H1 (cell line): ENCODE measurements around the gene ARID4B. TPM values are rescaled to one million over a fixed set of nuclear protein-coding genes. Genes with fewer than 3 reads are reported as not detected.

Source experiments
- CTCF ChIA-PET: fragments of 300-600 bp; sonication (Branson Sonifier 250); formaldehyde crosslinking; loops from one replicate; lab custom pipeline; 2021; ENCODE audit not compliant: partially characterized antibody; lab: Charles Lee
- POLR2A ChIA-PET: fragments of 300-600 bp; sonication (Branson Sonifier 250); formaldehyde crosslinking; loops from one replicate; lab custom pipeline; 2021; ENCODE audit warnings: inconsistent platforms; ENCODE audit not compliant: partially characterized antibody; lab: Charles Lee
- DNase-seq, 2 experiments: peaks; one replicate each; pipeline versions ENCODE4 v3.0.0 to v3.0.0-alpha.2; 2010 to 2022; ENCODE audit warnings: low spot score in 2 of 2, low read depth in 1 of 2, mixed read lengths in 1 of 2
- FAIRE-seq: peaks from 2 replicates; lab custom pipeline; 2011; peaks lifted over from hg19 to GRCh38; lab: Jason Lieb, UNC
- H2AFZ ChIP-seq: 2 replicates; pipeline ENCODE4 v1.8.1; 2012; ENCODE audit warnings: low read length, inconsistent platforms
- H2AK5ac ChIP-seq: 2 replicates; pipeline ENCODE4 v1.6.1; 2013; ENCODE audit warnings: low read depth, low read length
- H2BK120ac ChIP-seq: replicated peaks from 2 replicates; pipeline ENCODE3; 2013; ENCODE audit warnings: low read depth, low read length, inconsistent platforms
- H2BK12ac ChIP-seq: 2 replicates; pipeline ENCODE4 v1.6.1; 2013; ENCODE audit warnings: low read depth, low read length
- H2BK15ac ChIP-seq: 2 replicates; pipeline ENCODE4 v1.6.1; 2013; ENCODE audit warnings: low read length
- H2BK20ac ChIP-seq: 2 replicates; pipeline ENCODE4 v1.6.1; 2013; ENCODE audit warnings: low read length
- H2BK5ac ChIP-seq: 2 replicates; pipeline ENCODE4 v1.6.1; 2013; ENCODE audit warnings: low read depth, low read length
- H3K14ac ChIP-seq: 2 replicates; pipeline ENCODE4 v1.6.1; 2013; ENCODE audit warnings: inconsistent platforms; ENCODE audit not compliant: insufficient read length
- H3K18ac ChIP-seq: 2 replicates; pipeline ENCODE4 v1.6.1; 2013; ENCODE audit warnings: low read length; ENCODE audit errors: extremely low read depth
- H3K23ac ChIP-seq: 2 replicates; pipeline ENCODE4 v1.6.1; 2013; ENCODE audit warnings: inconsistent platforms; ENCODE audit not compliant: insufficient read length
- H3K23me2 ChIP-seq: 2 replicates; pipeline ENCODE4 v1.6.1; 2013; ENCODE audit warnings: low read depth, low read length
- H3K27ac ChIP-seq: 2 replicates; pipeline ENCODE4 v1.6.1; 2011; ENCODE audit warnings: low read depth, low read length, inconsistent platforms
- H3K27me3 ChIP-seq, 4 experiments: replicated peaks in 1 of 4; 1 replicate in 1 of 4; 2 replicates in 3 of 4; pipeline versions ENCODE4 v1.6.1 to v1.8.1; 2011 to 2013; ENCODE audit warnings: low read length in 3 of 4, mild to moderate bottlenecking in 3 of 4, inconsistent platforms in 2 of 4, mixed read lengths in 2 of 4, moderate library complexity in 1 of 4; ENCODE audit not compliant: control insufficient read depth in 3 of 4, insufficient read depth in 3 of 4; ENCODE audit errors: extremely low read depth in 1 of 4
- H3K36me3 ChIP-seq, 4 experiments: 2 replicates each; pipeline versions ENCODE4 v1.6.1 to v1.8.1; 2011 to 2013; ENCODE audit warnings: mild to moderate bottlenecking in 4 of 4, low read length in 3 of 4, moderate library complexity in 2 of 4, control low read depth in 1 of 4, inconsistent platforms in 1 of 4; ENCODE audit not compliant: insufficient read depth in 4 of 4, control insufficient read depth in 2 of 4
- H3K4ac ChIP-seq: replicated peaks from 2 replicates; pipeline ENCODE3; 2013; ENCODE audit warnings: low read length, low read depth, mixed read lengths, inconsistent platforms; ENCODE audit not compliant: insufficient read length
- H3K4me1 ChIP-seq, 4 experiments: replicated peaks in 1 of 4; 1 replicate in 1 of 4; 2 replicates in 3 of 4; pipeline versions ENCODE4 v1.6.1 to v1.8.1; 2011 to 2013; ENCODE audit warnings: low read length in 3 of 4, inconsistent platforms in 2 of 4, mixed read lengths in 1 of 4; ENCODE audit not compliant: insufficient read depth in 4 of 4, control insufficient read depth in 3 of 4
- H3K4me2 ChIP-seq, 2 experiments: 2 replicates each; pipeline versions ENCODE4 v1.6.1 to v1.8.1; 2011 to 2013; ENCODE audit warnings: low read depth in 2 of 2, low read length in 2 of 2, control low read depth in 1 of 2, inconsistent platforms in 1 of 2, mild to moderate bottlenecking in 1 of 2; ENCODE audit not compliant: insufficient read depth in 1 of 2
- H3K4me3 ChIP-seq, 4 experiments: fragments of 200-600, 300-600 bp in 1 of 4; sonication (generic), shearing (Covaris generic), sonication (Bioruptor Twin) in 1 of 4; 2 replicates each; pipeline versions ENCODE4 v1.5.1 to v1.8.1; 2011 to 2016; ENCODE audit warnings: low read length in 4 of 4, low read depth in 3 of 4, control low read depth in 2 of 4, inconsistent platforms in 2 of 4, mild to moderate bottlenecking in 2 of 4, mixed read lengths in 1 of 4, moderate library complexity in 1 of 4; ENCODE audit not compliant: insufficient read depth in 2 of 4; ENCODE audit errors: extremely low read depth in 1 of 4
- H3K56ac ChIP-seq: replicated peaks from 2 replicates; pipeline ENCODE3; 2013; ENCODE audit warnings: low read depth, mild to moderate bottlenecking, mixed read lengths, low read length, inconsistent platforms; ENCODE audit not compliant: insufficient read length
- H3K79me1 ChIP-seq: 2 replicates; pipeline ENCODE4 v1.6.1; 2013; ENCODE audit warnings: low read depth, low read length, control low read depth
- H3K79me2 ChIP-seq, 2 experiments: 2 replicates each; pipeline versions ENCODE4 v1.6.1 to v1.8.1; 2012 to 2013; ENCODE audit warnings: low read length in 2 of 2, mild to moderate bottlenecking in 2 of 2, inconsistent platforms in 1 of 2; ENCODE audit not compliant: insufficient read depth in 2 of 2, control insufficient read depth in 1 of 2
- H3K9ac ChIP-seq, 4 experiments: replicated peaks in 1 of 4; 1 replicate in 1 of 4; 2 replicates in 3 of 4; pipeline versions ENCODE4 v1.6.1 to v1.8.1; 2011 to 2013; ENCODE audit warnings: low read depth in 3 of 4, low read length in 3 of 4, control low read depth in 2 of 4, mild to moderate bottlenecking in 2 of 4, moderate library complexity in 2 of 4, inconsistent platforms in 1 of 4; ENCODE audit errors: extremely low read depth in 1 of 4
- H3K9me3 ChIP-seq, 2 experiments: 2 replicates each; pipeline versions ENCODE4 v1.6.1 to v1.8.1; 2012 to 2013; ENCODE audit warnings: mild to moderate bottlenecking in 2 of 2, moderate library complexity in 2 of 2, control low read depth in 1 of 2, inconsistent platforms in 1 of 2, low read depth in 1 of 2, low read length in 1 of 2, mixed read lengths in 1 of 2; ENCODE audit not compliant: insufficient read depth in 2 of 2
- H4K20me1 ChIP-seq, 2 experiments: replicated peaks in 1 of 2; 2 replicates each; pipeline versions ENCODE3 to v1.8.1; 2011 to 2013; ENCODE audit warnings: inconsistent platforms in 2 of 2, low read length in 2 of 2, mild to moderate bottlenecking in 1 of 2; ENCODE audit not compliant: insufficient read depth in 2 of 2, control insufficient read depth in 1 of 2
- H4K5ac ChIP-seq: 2 replicates; pipeline ENCODE4 v1.6.1; 2013; ENCODE audit warnings: low read length, low read depth, mixed read lengths, inconsistent platforms; ENCODE audit not compliant: insufficient read length
- H4K8ac ChIP-seq: 2 replicates; pipeline ENCODE4 v1.8.0; 2013; ENCODE audit warnings: mild to moderate bottlenecking, moderate library complexity, low read length, inconsistent platforms; ENCODE audit not compliant: insufficient read depth; ENCODE audit errors: extremely low read depth
- H4K91ac ChIP-seq: replicated peaks from 2 replicates; pipeline ENCODE3; 2013; ENCODE audit warnings: low read length, mixed read lengths, inconsistent platforms; ENCODE audit not compliant: insufficient read length
- E2F6 ChIP-seq: IDR thresholded peaks from 2 replicates; pipeline ENCODE4 v1.6.1; 2012; ENCODE audit warnings: inconsistent platforms
- TAF7 ChIP-seq: optimal IDR thresholded peaks from 2 replicates; pipeline ENCODE3; 2011; ENCODE audit warnings: low read depth, mild to moderate bottlenecking, inconsistent platforms, low read length, moderate library complexity, borderline replicate concordance
- TBP ChIP-seq: IDR thresholded peaks from 2 replicates; pipeline ENCODE4 v1.6.1; 2011; ENCODE audit warnings: low read depth, low read length, improper control_type of control experiment
- polyA plus RNA-seq, 7 experiments: library from polyadenylated mRNA; depleted of rRNA in 3 of 7; stranded (reverse) in 5 of 7; unstranded in 2 of 7; fragments of >200 nt in 5 of 7; fragments of 200-250 nt in 2 of 7; gene quantifications; 1 replicate in 5 of 7; 2 replicates in 1 of 7; 4 replicates in 1 of 7; pipeline versions ENCODE4 v1.2.1 to v1.2.3, GENCODE V29; 2011 to 2013; ENCODE audit warnings: missing spikeins in 2 of 7, mixed read lengths in 2 of 7
- total RNA-seq: library from RNA; stranded (reverse); fragmentation: NEBNext Ultra II Directional; extraction: Animal tissue kit (Norgen Biotek cat#: 25700); gene quantifications from 2 replicates; pipeline ENCODE4 v1.2.1, GENCODE V29; 2021

Gene ARID4B
- total and polyA plus RNA-seq, 2 of the 8 experiments (the other 6 are each of a cell fraction or from before 2014, with no cell fraction given), result 5.1 to 28.8 TPM

- Histone ChIP-seq H4K20me1 (no peaks in the 10 kb centered on the region), H3K36me3 (peaks cover 0 to 36% (median 18%) of the 10 kb centered on the region in 4 experiments; a peak in 5 of 8 replicates), H3K4me3 (no peak overlapping the region), H3K14ac (no peak overlapping the region), H3K9me3 (no peaks in the 10 kb centered on the region), H3K56ac (no peak overlapping the region), H3K79me1 (no peaks in the 10 kb centered on the region), H3K27me3 (no peaks in the 10 kb centered on the region), H3K4me1 (no peaks in the 10 kb centered on the region), H3K4ac (no peak overlapping the region), H2AK5ac (no peak overlapping the region), H2BK12ac (no peak overlapping the region), H3K4me2 (no peak overlapping the region), H2BK15ac (no peak overlapping the region), H3K18ac (no peak overlapping the region), H2AFZ (no peak overlapping the region), H2BK5ac (no peak overlapping the region), H2BK20ac (no peak overlapping the region), H3K23me2 (no peaks in the 10 kb centered on the region), H3K23ac (no peak overlapping the region), H4K5ac (no peak overlapping the region), H3K9ac (no peak overlapping the region), H3K27ac (no peak overlapping the region), H4K91ac (no peak overlapping the region), H2BK120ac (no peak overlapping the region), H4K8ac (no peak overlapping the region), H3K79me2 (no peaks in the 10 kb centered on the region; a peak in 1 of 4 replicates)
- DNase-seq (no peak), FAIRE-seq (no peak)
- ChIA-PET POLR2A (interaction anchor here (1.2 kb wide), 1 partner anchor 29 kb away, joined by 4 read pairs; the partner anchor contains the start of gene RBM34), CTCF (interaction anchor here (0.7 to 1.5 kb wide), 7 partner anchors 10 to 704 kb away, joined by 3 to 9 read pairs (median 3); no protein-coding TSS in a partner anchor)
- TF ChIP-seq TAF7 (no peak), E2F6 (no peak), TBP (no peak)
Measured at GRCh38 chr1:235190431-235190830, 137.5 kb downstream of the ARID4B start.
